ENCODE measurements around the gene WNT5B.
A peak's percentile ranks its signal among the peaks of the same experiment; 100 is the strongest.

WNT5B gene

GRCh38 chr12:1643043-1643442, 14.0 kb downstream of the WNT5B start:
- no peak for TF ChIP-seq CTCF (IDR thresholded peaks at IDR 0.05; ENCODE audit: extremely low read depth, insufficient read depth, missing control alignments)
- DNase-seq (ENCODE audit: low spot score): no peak
- in situ Hi-C loops (cut with MboI; ENCODE audit: low pct_unique_long_range_greater_than_20kb, low sequenced_read_pairs, unreplicated experiment): no loop called here

DNA sequence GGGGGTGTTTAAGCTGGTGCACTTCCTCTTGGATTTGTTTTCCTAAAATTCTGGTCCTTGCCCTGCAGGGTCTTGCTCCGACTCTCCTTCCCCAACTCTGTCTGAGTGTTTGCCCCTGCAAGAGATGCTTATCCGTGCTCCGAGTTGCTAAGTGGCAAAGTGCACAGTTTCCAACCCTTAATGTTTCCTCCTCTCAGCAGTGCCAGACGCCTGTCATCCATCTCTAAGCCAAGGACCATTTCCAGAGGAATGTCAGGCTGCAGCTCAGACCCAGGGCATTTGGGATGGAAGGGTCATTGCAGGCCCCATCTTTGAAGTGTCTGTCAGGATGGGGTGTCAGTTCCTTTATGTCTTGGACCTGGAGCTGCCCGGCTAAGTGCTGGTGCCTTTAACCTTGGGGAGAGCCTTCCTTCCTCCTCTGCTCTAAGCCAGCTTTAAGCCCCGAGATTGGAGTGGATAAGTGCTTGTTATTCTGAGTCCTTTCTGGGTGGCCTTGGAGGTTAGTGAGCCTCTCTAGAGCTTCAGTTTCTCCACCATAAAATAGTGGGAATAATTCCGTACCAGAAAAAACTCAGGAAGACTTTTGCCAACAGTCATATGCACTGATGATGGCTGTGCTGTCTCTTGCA, 15.0 kb downstream of the WNT5B start:
- in situ Hi-C loops (cut with MboI; ENCODE audit: low pct_unique_long_range_greater_than_20kb, low sequenced_read_pairs, unreplicated experiment): no loop called here
- no peak for TF ChIP-seq CTCF (IDR thresholded peaks at IDR 0.05; ENCODE audit: extremely low read depth, insufficient read depth, missing control alignments)
- DNase-seq (ENCODE audit: low spot score): no peak

DNA sequence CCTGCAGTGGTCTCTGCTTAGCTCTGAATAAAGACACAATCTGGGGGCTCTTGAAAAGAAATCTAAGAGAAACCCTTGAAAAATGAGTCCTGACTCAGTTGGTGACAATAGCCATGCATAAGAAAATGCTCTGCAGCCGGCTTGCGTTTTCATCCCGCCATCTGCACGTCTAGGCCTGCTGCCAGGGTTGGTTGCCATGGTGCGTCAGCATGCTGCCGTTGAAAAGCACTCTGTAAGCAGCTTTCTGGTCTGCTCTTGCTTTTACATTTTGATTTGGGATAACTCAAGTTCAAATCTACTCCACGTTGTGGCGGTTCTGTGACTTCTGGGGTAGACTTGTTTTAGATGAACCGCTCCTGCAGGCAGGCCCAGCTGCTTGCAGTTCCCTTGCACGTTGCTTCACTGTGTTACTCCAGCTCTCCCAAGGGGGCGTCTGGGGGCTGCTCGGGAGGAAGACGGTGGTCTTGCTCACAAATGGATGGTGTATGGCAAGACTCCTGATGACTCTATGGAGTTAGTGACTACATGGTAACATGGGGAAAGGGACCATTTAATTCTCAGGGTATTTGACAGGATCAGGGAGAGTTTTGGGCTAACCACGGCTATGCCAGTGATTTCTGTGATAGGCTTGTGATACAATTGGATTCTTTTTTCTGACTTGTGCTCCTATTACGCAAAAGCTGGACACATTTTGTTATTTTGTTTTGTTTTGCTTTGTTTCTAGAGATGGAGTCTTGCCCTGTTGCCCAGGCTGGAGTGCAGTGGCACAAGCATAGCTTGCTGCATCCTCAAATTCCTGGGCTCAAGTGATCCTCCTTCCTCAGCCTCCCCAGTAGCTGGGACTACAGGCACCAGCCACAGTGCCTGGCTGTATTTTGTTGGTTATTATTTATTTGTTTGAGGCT, 15.8 kb downstream of the WNT5B start:
- DNase-seq (ENCODE audit: low spot score): no peak
- in situ Hi-C loops (cut with MboI; ENCODE audit: low pct_unique_long_range_greater_than_20kb, low sequenced_read_pairs, unreplicated experiment): loop anchor here (5.0 kb wide), 1 partner anchor 148 kb away; no protein-coding TSS in a partner anchor
- no peak for TF ChIP-seq CTCF (IDR thresholded peaks at IDR 0.05; ENCODE audit: extremely low read depth, insufficient read depth, missing control alignments)

DNA sequence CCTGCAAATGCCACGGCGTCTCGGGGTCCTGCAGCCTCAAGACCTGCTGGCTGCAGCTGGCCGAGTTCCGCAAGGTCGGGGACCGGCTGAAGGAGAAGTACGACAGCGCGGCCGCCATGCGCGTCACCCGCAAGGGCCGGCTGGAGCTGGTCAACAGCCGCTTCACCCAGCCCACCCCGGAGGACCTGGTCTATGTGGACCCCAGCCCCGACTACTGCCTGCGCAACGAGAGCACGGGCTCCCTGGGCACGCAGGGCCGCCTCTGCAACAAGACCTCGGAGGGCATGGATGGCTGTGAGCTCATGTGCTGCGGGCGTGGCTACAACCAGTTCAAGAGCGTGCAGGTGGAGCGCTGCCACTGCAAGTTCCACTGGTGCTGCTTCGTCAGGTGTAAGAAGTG, 16.8 kb downstream of the WNT5B start:
- TF ChIP-seq CTCF (IDR thresholded peaks at IDR 0.05; ENCODE audit: extremely low read depth, insufficient read depth, missing control alignments): no peak
- in situ Hi-C loops (cut with MboI; ENCODE audit: low pct_unique_long_range_greater_than_20kb, low sequenced_read_pairs, unreplicated experiment): loop anchor here (5.0 kb wide), 1 partner anchor 146 kb away; no protein-coding TSS in a partner anchor
- no peak for DNase-seq (ENCODE audit: low spot score)

- TF ChIP-seq CTCF (IDR thresholded peaks at IDR 0.05; ENCODE audit: extremely low read depth, insufficient read depth, missing control alignments): no peak
- in situ Hi-C loops (cut with MboI; ENCODE audit: low pct_unique_long_range_greater_than_20kb, low sequenced_read_pairs, unreplicated experiment): loop anchor here (5.0 kb wide), 1 partner anchor 146 kb away; no protein-coding TSS in a partner anchor
- peak; percentile 66 for DNase-seq (ENCODE audit: low spot score)
Measured at GRCh38 chr12:1646569-1647284, 17.7 kb downstream of the WNT5B start.

- in situ Hi-C loops (cut with MboI; ENCODE audit: low pct_unique_long_range_greater_than_20kb, low sequenced_read_pairs, unreplicated experiment): loop anchor here (5.0 kb wide), 1 partner anchor 145 kb away; no protein-coding TSS in a partner anchor
- DNase-seq (ENCODE audit: low spot score): no peak
Measured at GRCh38 chr12:1647285-1647669, 18.2 kb downstream of the WNT5B start.

More at GRCh38 chr12:1647285-1647669, 18.2 kb downstream of the WNT5B start:
- no peak for TF ChIP-seq CTCF (IDR thresholded peaks at IDR 0.05; ENCODE audit: extremely low read depth, insufficient read depth, missing control alignments)
